G401 (cell line): ENCODE results near the gene MED27. TPM values are rescaled to one million over a fixed set of nuclear protein-coding genes. Genes with fewer than 3 reads are reported as not detected.
"Not testable (repeated sequence)": the region's sequence is repeated elsewhere in the genome, so short reads cannot be mapped to it uniquely, and the experiment has no call there.

ENCODE experiments used
- DNase-seq: peaks from one replicate; pipeline ENCODE4 v3.0.0-alpha.2; 2015; ENCODE audit warnings: low spot score
- in situ Hi-C: cut with HindIII; loops from 2 replicates; pipeline ENCODE4 v1.10.0; 2016; ENCODE audit warnings: low sequenced_read_pairs, mixed read lengths
- total RNA-seq: library from RNA; depleted of rRNA; stranded (reverse); fragments of >200 nt; shearing (Covaris generic); gene quantifications from 2 replicates; pipeline ENCODE4 v1.2.3, GENCODE V29; 2014

MED27 gene
- total RNA-seq, 1 experiment from 2014 or later, result 46.7 TPM

DNA sequence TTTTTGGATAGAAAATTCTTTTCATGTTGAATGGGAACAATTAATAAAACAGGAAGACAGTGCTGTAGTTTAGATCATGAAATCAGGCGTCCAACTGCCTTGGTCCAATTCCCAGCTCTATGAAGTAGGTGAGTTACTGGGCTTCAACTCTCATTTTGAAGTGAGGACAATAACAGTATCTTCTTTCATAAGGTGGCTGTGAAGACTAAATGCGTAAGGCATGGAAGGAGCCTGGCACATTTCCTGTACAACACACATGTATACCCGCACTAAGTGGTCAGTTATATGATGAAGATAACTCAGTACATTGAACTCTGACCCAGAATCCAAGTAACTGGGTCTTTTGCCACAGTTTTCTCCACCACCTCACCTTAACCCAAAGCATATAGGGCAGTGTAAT is 120.6 kb downstream of the MED27 start:
- in situ Hi-C loops, result no loop called here
- no peak for DNase-seq

GRCh38 chr9:131954299-131954698 is 125.4 kb downstream of the MED27 start:
- DNase-seq, result peak; percentile 37
- in situ Hi-C loops, result no loop called here

- in situ Hi-C loops, result no loop called here
Observed at GRCh38 chr9:131951905-131952304, 127.8 kb downstream of the MED27 start.

DNA sequence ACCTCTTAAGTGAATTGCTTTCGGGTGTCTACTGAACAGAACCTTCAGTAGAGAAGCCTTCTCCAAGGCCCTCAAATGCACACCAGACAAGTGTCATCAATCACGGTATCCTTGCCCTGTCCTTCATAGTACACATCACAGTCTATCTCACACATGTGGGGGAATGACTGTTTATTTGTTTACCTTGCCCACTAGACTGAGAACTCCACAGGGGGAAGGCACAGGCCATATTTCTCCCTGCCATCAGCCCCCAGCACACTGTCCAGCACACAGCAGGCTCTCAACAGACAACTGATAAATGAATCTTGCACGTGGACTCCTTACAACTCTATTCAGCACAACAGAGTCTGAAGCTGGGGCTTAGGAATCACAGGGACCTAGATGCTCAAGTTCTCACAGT is 128.5 kb downstream of the MED27 start:
- in situ Hi-C loops, result no loop called here

More at GRCh38 chr9:131951905-131952304, 127.8 kb downstream of the MED27 start:
- DNase-seq, result peak; percentile 95

DNA sequence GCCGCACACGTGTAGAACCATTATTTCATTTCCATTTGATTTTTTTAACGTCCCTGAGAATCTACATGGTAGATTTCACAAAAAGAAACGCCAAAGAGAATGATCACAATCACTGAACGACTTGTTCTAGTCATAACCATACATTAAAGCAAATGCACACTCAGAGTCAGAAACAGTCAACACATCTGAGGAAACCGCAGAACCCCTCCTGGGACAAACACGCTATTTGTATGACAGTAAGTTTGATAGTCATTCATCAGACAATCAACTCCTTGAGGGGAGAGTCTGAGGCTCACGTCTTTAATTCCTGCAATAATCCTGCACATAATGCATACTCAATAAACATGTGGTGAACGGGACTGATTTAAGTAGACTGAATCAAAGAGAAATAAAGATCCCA is 129.2 kb downstream of the MED27 start:
- no peak for DNase-seq
- in situ Hi-C loops, result no loop called here

More for the DNA sequence above, 128.5 kb downstream of the MED27 start:
- no peak for DNase-seq

- in situ Hi-C loops, result no loop called here
- DNase-seq, result no peak
Observed at GRCh38 chr9:131946180-131946579, 133.5 kb downstream of the MED27 start.

DNA sequence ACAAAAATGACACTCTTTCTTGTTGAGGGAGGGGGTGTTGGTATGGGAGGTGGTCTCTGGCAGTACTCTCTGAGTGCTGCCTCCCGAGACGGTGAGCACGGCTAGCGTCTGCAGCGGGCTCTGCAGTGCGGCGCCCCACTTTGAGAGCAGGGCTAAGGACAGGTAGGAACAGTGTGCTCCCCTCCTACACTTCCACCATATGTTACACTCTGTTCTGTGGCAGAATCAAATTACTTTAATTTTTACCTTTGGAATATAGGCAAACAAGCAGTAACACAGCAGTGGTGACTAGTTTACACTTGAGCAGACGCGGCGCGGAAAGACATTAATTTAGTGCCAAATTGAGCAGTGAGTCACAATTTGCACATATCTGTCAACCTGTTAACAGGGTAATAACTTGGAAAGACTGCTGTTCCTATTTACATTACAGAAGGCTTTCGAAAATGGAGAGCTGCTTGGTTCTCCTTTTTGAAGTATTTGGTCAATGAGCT is 136.3 kb downstream of the MED27 start:
- in situ Hi-C loops, result no loop called here
- DNase-seq, result peak; percentile 87

- no peak for DNase-seq
- in situ Hi-C loops, result no loop called here
Observed at GRCh38 chr9:131942146-131942720, 137.4 kb downstream of the MED27 start.

GRCh38 chr9:131937451-131937850 is 142.2 kb downstream of the MED27 start:
- in situ Hi-C loops, result no loop called here
- DNase-seq, result peak; percentile 24

DNA sequence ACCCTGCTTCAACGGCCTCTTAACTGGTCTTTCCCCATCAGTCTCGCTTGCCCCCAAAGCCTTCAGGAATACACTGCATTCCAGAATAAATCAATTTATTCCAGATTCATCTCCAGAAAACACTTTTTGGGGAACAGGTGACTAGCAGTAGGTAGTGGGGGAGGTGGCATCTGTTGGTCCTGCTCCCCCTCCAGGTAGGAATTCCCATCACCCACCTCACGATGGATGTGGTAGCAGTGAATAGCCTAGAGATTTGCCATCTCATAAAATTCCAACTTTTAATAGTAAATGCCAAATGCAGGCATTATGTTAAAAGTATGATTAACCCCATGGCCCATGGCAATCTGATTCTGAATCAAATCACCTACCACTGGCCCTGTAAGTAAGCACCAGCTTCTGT is 142.7 kb downstream of the MED27 start:
- no peak for DNase-seq
- in situ Hi-C loops, result no loop called here

- in situ Hi-C loops, result no loop called here
Observed at GRCh38 chr9:131934673-131935072, 145.0 kb downstream of the MED27 start.

DNA sequence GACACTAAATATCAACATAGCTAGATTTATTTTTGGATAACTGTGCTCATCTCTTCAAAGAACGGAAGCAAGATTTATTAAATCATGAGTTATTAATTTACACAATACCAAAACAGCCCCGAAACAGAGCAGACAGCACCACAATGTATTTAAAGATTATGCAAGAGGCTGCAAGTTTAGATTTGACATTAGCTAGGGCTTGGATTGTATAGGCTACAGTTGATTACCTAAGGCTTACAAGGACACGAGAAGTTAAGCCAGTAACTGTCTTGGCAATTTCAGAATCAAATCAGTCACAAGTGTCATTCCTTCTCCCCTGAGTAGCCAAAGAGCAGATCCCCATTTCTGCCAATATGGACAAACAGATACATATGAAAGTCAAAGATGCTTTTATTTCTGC is 152.6 kb downstream of the MED27 start:
- in situ Hi-C loops, result no loop called here
- DNase-seq, result no peak

More at GRCh38 chr9:131934673-131935072, 145.0 kb downstream of the MED27 start:
- DNase-seq, result no peak

- no peak for DNase-seq
- in situ Hi-C loops, result no loop called here
Observed at GRCh38 chr9:131926360-131926922, 153.2 kb downstream of the MED27 start.

GRCh38 chr9:131925677-131926177 is 153.9 kb downstream of the MED27 start:
- DNase-seq, result no peak
- in situ Hi-C loops, result no loop called here

- in situ Hi-C loops, result no loop called here
- no peak for DNase-seq
Observed at GRCh38 chr9:131923766-131924165, 155.9 kb downstream of the MED27 start.

DNA sequence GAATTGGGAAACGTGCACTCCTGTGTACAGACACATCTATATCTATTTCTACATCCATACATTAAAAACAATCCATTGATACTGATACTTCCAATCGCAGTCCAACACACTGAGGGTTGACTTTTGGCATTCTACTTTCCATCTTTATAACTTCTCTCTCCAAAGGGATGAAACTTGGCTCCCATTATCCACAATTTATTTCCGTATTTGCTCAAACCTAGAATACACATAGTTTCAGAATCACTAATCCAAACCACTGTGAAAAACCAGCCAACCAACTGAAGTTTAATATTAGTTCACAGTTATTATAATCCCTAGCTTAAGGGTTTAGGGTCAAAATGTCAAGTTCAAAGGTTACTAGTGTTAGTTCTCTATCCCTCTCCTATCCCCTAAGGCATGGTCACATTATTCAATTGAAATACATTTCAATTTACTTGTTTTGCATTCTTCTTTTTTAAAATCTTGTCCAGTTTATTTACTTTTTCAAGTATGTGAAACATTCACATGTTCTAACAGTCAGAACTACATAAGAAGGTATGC is 156.5 kb downstream of the MED27 start:
- in situ Hi-C loops, result no loop called here

DNA sequence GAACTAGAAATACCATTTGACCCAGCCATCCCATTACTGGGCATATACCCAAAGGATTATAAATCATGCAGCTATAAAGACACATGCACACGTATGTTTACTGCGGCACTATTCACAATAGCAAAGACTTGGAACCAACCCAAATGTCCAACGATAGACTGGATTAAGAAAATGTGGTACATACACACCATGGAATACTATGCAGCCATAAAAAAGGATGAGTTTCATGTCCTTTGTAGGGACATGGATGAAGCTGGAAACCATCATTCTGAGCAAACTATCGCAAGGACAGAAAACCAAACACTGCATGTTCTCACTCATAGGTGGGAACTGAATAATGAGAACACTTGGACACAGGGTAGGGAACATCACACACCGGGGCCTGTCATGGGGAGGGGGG is 158.0 kb downstream of the MED27 start:
- in situ Hi-C loops, DNase-seq: not testable (repeated sequence)

More for the DNA sequence above, 156.5 kb downstream of the MED27 start:
- DNase-seq, result no peak

DNA sequence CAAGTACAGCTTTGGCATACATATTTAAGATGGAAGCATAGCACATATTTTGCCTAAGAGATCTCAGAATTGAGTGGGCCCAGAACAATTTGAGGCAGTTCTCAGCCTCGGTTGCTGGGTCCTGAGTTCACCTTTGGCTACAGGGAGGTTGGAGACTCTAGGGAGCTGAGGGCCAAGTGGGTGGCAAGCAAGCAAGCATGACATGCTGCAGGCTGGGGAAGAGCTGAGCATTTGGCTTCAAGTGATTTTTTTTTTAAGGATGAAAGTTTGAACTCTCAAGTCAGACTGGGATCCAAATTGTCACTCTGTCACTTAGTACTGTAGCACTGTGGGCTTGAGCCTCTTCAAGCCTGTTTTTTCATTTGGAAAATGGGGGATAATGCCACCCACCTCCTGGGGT is 160.5 kb downstream of the MED27 start:
- no peak for DNase-seq
- in situ Hi-C loops, result no loop called here

DNA sequence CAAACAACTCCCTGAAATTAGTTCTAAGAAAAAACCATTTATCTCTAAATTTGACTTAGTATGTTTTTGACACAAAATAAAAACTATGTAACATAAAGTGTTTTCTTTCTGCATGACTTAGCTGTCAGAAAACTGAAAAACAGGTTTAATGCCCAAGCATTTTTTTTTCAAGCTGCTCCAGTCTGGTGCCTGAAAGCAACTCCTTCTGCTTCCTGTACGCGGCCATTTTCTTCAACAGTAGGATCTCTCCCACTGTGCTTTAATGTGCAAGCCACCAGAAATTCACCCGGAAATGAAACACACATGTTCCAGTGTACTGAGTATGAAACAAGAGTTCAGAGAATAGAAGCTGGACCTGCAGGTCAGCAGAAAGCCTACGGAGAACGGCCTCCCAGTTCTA is 161.2 kb downstream of the MED27 start:
- in situ Hi-C loops, result no loop called here
- DNase-seq, result peak; percentile 13

DNA sequence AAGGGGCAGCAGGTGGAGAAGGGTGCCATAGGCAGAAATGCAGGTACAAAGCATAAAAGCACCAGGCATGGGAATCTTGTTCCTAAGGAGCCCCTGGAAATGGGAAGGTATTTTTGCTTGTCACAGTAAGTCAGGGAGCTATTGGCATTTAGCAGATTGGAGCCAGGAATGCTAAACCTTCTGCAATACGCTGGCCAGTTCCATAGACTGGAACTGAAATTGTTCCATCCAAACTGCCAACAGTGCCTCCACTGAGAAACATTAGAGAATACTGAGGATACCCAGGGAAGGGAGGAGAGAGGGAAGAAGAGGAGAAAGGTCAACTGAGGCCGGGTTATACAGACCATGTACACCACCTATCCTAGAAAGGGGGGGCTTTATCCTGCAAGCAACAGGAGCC is 162.7 kb downstream of the MED27 start:
- no peak for DNase-seq
- in situ Hi-C loops, result no loop called here

DNA sequence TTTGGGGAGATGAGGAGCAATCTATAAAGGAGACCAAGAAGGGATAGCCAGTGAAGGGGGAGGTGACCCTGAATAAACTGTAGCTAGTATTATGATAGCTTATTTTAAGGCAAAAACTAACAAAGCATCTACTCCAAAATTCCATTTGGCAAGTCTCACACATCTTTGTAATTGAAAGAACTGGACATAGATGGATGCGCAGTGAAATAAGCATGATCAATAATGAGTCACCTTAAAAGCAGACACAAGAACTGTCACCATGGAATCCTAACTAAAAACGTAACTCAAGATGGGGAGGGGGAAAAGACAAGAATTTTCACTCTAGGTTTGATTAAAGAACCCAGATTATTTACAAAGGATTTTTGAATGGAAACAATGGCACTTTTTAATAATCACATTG is 164.5 kb downstream of the MED27 start:
- in situ Hi-C loops, result no loop called here
- DNase-seq, result no peak
